NCI-H2171 treated with DMSO at 0.1 percent for 48 hours (cell line): ENCODE data around the gene FOXP1.

Experiments used
- DNase-seq: peaks from one replicate; lab custom pipeline; 2025; lab: John Stamatoyannopoulos, UW

FOXP1 gene

GRCh38 chr3:71238355-71238757 is 345.2 kb downstream of the FOXP1 start:
- DNase-seq: no peak

- no peak for DNase-seq
Observed at GRCh38 chr3:71237672-71238071, 345.9 kb downstream of the FOXP1 start.

- no peak for DNase-seq
Observed at GRCh38 chr3:71235846-71236245, 347.7 kb downstream of the FOXP1 start.

- DNase-seq: no peak
Observed at GRCh38 chr3:71232895-71233294, 350.6 kb downstream of the FOXP1 start.

- DNase-seq: no peak
Observed at GRCh38 chr3:71232175-71232679, 351.3 kb downstream of the FOXP1 start.

- no peak for DNase-seq
Observed at GRCh38 chr3:71231680-71232079, 351.8 kb downstream of the FOXP1 start.

GRCh38 chr3:71229905-71230657 is 353.4 kb downstream of the FOXP1 start:
- no peak for DNase-seq

GRCh38 chr3:71228156-71228866 is 355.2 kb downstream of the FOXP1 start:
- no peak for DNase-seq

GRCh38 chr3:71227270-71227661 is 356.3 kb downstream of the FOXP1 start:
- no peak for DNase-seq

GRCh38 chr3:71226565-71227269 is 356.8 kb downstream of the FOXP1 start:
- DNase-seq: no peak

- no peak for DNase-seq
Observed at GRCh38 chr3:71225951-71226564, 357.5 kb downstream of the FOXP1 start.

- DNase-seq: no peak
Observed at GRCh38 chr3:71225002-71225684, 358.4 kb downstream of the FOXP1 start.

- DNase-seq: no peak
Observed at GRCh38 chr3:71219744-71220638, 363.5 kb downstream of the FOXP1 start.

GRCh38 chr3:71218508-71218907 is 365.0 kb downstream of the FOXP1 start:
- peak; percentile 19 for DNase-seq

GRCh38 chr3:71217640-71218222 is 365.8 kb downstream of the FOXP1 start:
- peak; percentile 47 for DNase-seq

- no peak for DNase-seq
Observed at GRCh38 chr3:71215351-71215750, 368.2 kb downstream of the FOXP1 start.

GRCh38 chr3:71214797-71215196 is 368.7 kb downstream of the FOXP1 start:
- no peak for DNase-seq

GRCh38 chr3:71214016-71214415 is 369.5 kb downstream of the FOXP1 start:
- no peak for DNase-seq

GRCh38 chr3:71211083-71211482 is 372.4 kb downstream of the FOXP1 start:
- no peak for DNase-seq
